ENCODE measurements around the gene GCSAML. TPM values are rescaled to one million over a fixed set of nuclear protein-coding genes. Genes with fewer than 3 reads are reported as not detected.
"Not testable (repeated sequence)": the region's sequence is repeated elsewhere in the genome, so short reads cannot be mapped to it uniquely, and the experiment has no call there.

Gene GCSAML
- total RNA-seq = 1 to 10 TPM in 2 of 4 donors, under 1 TPM in 1, not detected in 1; 0.21 to 1.5 (median 1.0) TPM

GRCh38 chr1:247548769-247549182 is at the start of gene GCSAML:
Gene GCSAML, plus strand, starts transcription at chr1:247549134. Its CDS starts 58 bp downstream, at chr1:247549192.
- H3K36me3 ChIP-seq = no peaks in the 10 kb centered on the region
- TF ChIP-seq POLR2A (IDR thresholded peaks at IDR 0.05) (no peak), CTCF (IDR thresholded peaks at IDR 0.05) (no peak)
- intact Hi-C loops (cut with DNase I; ENCODE audit: low total_unique reads) = no loop called here

GRCh38 chr1:247500865-247501264 is 48.1 kb upstream of the GCSAML start:
- H3K9me3 ChIP-seq = no peaks in the 10 kb centered on the region
- H3K27me3 ChIP-seq = no peaks in the 10 kb centered on the region
- intact Hi-C loops (cut with DNase I; ENCODE audit: low total_unique reads) = no loop called here
- H3K27ac ChIP-seq = no peak overlapping the region
- no peak for DNase-seq
- no peaks in the 10 kb centered on the region for H3K4me1 ChIP-seq
- TF ChIP-seq POLR2A (IDR thresholded peaks at IDR 0.05) = no peak
- H3K36me3 ChIP-seq = no peaks in the 10 kb centered on the region
- no peak overlapping the region for H3K4me3 ChIP-seq

More at GRCh38 chr1:247548769-247549182, at the start of gene GCSAML:
- no peaks in the 10 kb centered on the region for H3K4me1 ChIP-seq
- H3K27me3 ChIP-seq = no peaks in the 10 kb centered on the region
- H3K9me3 ChIP-seq = no peaks in the 10 kb centered on the region
- no peak within 1 kb of the TSS for H3K4me3 ChIP-seq
- no peak for DNase-seq
- no peak within 1 kb of the TSS for H3K27ac ChIP-seq

DNA sequence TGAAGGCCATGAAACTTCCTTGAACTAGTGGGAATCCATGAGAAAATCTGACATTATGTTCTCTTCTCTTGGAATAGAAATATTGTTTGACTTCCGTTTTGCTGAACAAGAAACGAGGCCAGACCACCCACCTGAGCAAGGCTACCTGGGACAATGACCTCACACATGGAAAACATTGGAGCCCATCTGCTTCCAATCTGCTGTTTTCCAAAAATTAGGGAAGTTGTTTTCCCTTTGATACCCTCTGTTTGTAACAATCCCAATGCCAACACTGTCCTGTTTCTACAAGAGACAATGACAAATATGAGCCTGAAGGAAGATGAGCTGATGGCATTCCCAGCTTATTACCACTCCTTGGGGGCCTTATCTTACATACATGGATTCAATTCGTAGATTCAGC is 42.1 kb upstream of the GCSAML start:
- no peak for TF ChIP-seq POLR2A (IDR thresholded peaks at IDR 0.05)
- no peak for TF ChIP-seq CTCF (IDR thresholded peaks at IDR 0.05)
- Histone ChIP-seq H3K4me1 (no peaks in the 10 kb centered on the region), H3K4me3 (no peak overlapping the region), H3K27me3 (no peaks in the 10 kb centered on the region), H3K36me3 (no peaks in the 10 kb centered on the region), H3K9me3 (no peaks in the 10 kb centered on the region), H3K27ac (no peak overlapping the region)
- no peak for DNase-seq
- intact Hi-C loops (cut with DNase I; ENCODE audit: low total_unique reads) = no loop called here

- Histone ChIP-seq H3K36me3 (no peaks in the 10 kb centered on the region), H3K27me3 (no peaks in the 10 kb centered on the region), H3K4me3 (no peak overlapping the region), H3K27ac (no peak overlapping the region), H3K4me1 (no peaks in the 10 kb centered on the region), H3K9me3 (no peaks in the 10 kb centered on the region)
- no peak for DNase-seq
- intact Hi-C loops (cut with DNase I; ENCODE audit: low total_unique reads) = no loop called here
- TF ChIP-seq POLR2A (IDR thresholded peaks at IDR 0.05) (no peak), CTCF (IDR thresholded peaks at IDR 0.05) (no peak)
Observed at GRCh38 chr1:247517795-247518612, 30.9 kb upstream of the GCSAML start.

DNA sequence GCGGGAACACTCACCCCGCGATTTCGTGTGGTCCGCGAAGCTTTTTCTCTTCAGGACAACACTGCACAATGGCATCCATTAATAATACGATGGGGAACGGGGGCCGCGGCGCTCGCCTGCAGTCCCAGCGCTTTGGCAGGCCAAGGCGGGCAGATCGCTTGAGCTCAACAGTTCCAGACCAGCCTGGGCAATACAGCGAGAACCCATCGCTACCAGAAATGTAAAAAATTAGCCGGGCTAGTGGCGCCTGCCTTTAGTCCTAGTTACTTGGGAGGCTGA is 30.4 kb upstream of the GCSAML start:
- no peaks in the 10 kb centered on the region for H3K36me3 ChIP-seq
- H3K9me3 ChIP-seq = no peaks in the 10 kb centered on the region
- no peaks in the 10 kb centered on the region for H3K4me1 ChIP-seq
- intact Hi-C loops (cut with DNase I; ENCODE audit: low total_unique reads) = no loop called here
- H3K4me3 ChIP-seq = no peak overlapping the region
- H3K27ac ChIP-seq = no peak overlapping the region
- no peak for DNase-seq
- TF ChIP-seq CTCF (IDR thresholded peaks at IDR 0.05) = no peak
- no peak for TF ChIP-seq POLR2A (IDR thresholded peaks at IDR 0.05)
- H3K27me3 ChIP-seq = no peaks in the 10 kb centered on the region

DNA sequence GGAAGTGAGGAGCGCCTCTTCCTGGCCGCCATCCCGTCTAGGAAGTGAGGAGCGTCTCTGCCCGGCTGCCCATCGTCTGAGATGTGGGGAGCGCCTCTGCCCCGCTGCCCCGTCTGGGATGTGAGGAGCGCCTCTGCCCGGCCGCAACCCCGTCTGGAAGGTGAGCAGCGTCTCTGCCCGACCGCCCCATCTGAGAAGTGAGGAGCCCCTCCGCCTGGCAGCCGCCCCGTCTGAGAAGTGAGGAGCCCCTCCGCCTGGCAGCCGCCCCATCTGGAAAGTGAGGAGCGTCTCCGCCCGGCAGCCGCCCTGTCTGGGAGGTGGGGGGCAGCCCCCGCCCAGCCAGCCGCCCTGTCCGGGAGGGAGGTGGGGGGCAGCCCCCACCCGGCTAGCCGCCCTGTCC is 27.0 kb upstream of the GCSAML start:
- intact Hi-C loops (cut with DNase I; ENCODE audit: low total_unique reads); H3K27ac ChIP-seq; H3K27me3 ChIP-seq; H3K36me3 ChIP-seq; H3K4me3 ChIP-seq; DNase-seq; H3K9me3 ChIP-seq; H3K4me1 ChIP-seq: not testable (repeated sequence)

Data from uterus (tissue), 4 donors.